Measurements from ENCODE around the gene KCNH2.

Gene KCNH2

GRCh38 chr7:150898475-150899011 is 79.6 kb downstream of the KCNH2 start:
- peak; percentile 64 for DNase-seq

DNA sequence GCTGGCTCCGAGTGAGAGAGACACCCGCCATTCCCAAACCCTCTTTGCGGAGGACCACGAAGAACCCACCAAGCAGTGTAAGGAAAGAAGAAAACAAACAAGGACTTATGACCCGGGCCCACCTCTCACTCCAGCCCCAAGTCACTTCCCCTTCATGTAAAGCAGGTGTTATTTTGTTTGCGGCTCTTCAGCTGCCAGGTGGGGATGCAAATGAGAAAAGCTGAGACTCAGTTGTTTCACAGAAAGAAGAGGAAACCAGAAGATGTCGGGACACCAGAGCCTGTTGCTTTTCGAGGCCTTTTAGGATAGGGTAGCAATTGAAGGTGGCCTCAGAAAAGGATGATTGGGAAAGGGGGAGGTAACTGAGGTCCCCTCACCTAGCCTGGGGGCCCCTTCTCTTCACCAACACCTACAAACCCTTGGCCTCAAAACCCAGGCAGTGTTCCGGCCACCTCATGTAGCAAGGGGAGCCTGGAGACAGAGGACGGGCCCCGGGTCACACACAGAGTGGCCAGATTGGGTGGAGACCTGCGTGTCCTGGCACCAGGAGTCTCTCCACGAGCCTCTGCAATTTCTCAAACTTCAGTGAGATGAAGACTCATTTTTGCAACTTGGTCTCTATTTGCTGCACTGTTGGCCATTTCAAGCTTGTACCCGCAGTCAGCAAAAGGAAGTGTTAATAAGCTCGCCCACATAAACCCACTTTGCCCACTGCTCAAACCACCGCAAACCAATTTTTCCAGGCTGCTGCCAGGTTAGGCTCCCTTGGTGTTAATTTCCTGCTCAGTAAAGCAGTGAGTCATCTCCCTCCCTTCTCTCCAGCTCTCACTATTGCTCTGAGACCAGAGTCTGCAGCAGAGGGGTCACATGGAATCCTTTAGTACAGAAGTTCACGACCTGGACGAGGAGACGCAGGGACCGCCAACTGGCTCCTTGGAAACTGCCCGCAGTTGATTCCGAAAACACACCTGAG is 80.3 kb downstream of the KCNH2 start:
- DNase-seq, result no peak

GRCh38 chr7:150896562-150897209 is 81.4 kb downstream of the KCNH2 start:
- DNase-seq, result no peak

GRCh38 chr7:150895809-150896208 is 82.3 kb downstream of the KCNH2 start:
- no peak for DNase-seq
